Left lung (tissue), 10 donors: ENCODE measurements around the gene ECI1. TPM values are rescaled to one million over a fixed set of nuclear protein-coding genes. Genes with fewer than 3 reads are reported as not detected.

ENCODE experiments used
- ATAC-seq: fragments of 200-7000 bp; cut with Tn5 transposase; one replicate; pipeline ENCODE4 v1.9.1; 2020; ENCODE audit warnings: moderate library complexity
- DNase-seq, 4 donors: peaks; one replicate each; pipeline ENCODE4 v3.0.0-alpha.2; 2013 to 2020
- H3K27ac ChIP-seq, 2 donors: fragments of 200-600 bp; sonication (generic) in 1 of 2; one replicate each; pipeline versions ENCODE4 v1.5.0 to v1.8.0; 2020 to 2021
- H3K27me3 ChIP-seq, 2 donors: fragments of 200-600 bp; sonication (generic) in 1 of 2; one replicate each; pipeline versions ENCODE4 v1.5.0 to v1.8.0; 2020 to 2021
- H3K36me3 ChIP-seq, 2 donors: fragments of 200-600 bp; sonication (generic) in 1 of 2; one replicate each; pipeline versions ENCODE4 v1.5.0 to v1.8.0; 2020 to 2021
- H3K4me1 ChIP-seq, 2 donors: fragments of 200-600 bp; one replicate each; pipeline ENCODE4 v1.8.0; 2021
- H3K4me3 ChIP-seq, 2 donors: fragments of 200-600 bp; sonication (generic) in 1 of 2; one replicate each; pipeline versions ENCODE4 v1.5.0 to v1.8.0; 2020 to 2021; ENCODE audit warnings: mild to moderate bottlenecking in 1 of 2
- H3K9me3 ChIP-seq, 2 donors: fragments of 200-600 bp; sonication (generic) in 1 of 2; one replicate each; pipeline versions ENCODE4 v1.5.0 to v1.8.0; 2020 to 2021
- intact Hi-C, 2 donors: fragments of 100-400 bp; cut with DNase I; formaldehyde crosslinking; loops; one replicate each; pipeline versions ENCODE4 v1.11.2 to v1.14.2; 2022
- polyA plus RNA-seq, 6 donors: library from polyadenylated mRNA; unstranded; fragments of 120-200 nt; gene quantifications; one replicate each; pipeline ENCODE4 v1.2.1, GENCODE V29; 2013; ENCODE audit not compliant: insufficient read length in 6 of 6
- total RNA-seq, 2 donors: library from RNA; stranded (reverse); fragmentation: NEBNext Ultra II Directional; extraction: Animal tissue kit (Norgen Biotek cat#: 25700); gene quantifications; one replicate each; pipeline ENCODE4 v1.2.1, GENCODE V29; 2021
- TF ChIP-seq, protein P1 (sequence below), 2 donors: fragments of 200-600 bp; sonication (generic) in 1 of 2; IDR thresholded peaks; one replicate each; pipeline versions ENCODE4 v1.5.0 to v1.8.0; 2021; ENCODE audit warnings: antibody characterized with exemption in 2 of 2
- donor health status: DM: no; HTN: yes; CAD: no.
- donor health status: DM: no; HTN: no; CAD: no.

ECI1 gene
- total and polyA plus RNA-seq, 8 donors, result 41.8 to 63.5 (median 51.2) TPM

DNA sequence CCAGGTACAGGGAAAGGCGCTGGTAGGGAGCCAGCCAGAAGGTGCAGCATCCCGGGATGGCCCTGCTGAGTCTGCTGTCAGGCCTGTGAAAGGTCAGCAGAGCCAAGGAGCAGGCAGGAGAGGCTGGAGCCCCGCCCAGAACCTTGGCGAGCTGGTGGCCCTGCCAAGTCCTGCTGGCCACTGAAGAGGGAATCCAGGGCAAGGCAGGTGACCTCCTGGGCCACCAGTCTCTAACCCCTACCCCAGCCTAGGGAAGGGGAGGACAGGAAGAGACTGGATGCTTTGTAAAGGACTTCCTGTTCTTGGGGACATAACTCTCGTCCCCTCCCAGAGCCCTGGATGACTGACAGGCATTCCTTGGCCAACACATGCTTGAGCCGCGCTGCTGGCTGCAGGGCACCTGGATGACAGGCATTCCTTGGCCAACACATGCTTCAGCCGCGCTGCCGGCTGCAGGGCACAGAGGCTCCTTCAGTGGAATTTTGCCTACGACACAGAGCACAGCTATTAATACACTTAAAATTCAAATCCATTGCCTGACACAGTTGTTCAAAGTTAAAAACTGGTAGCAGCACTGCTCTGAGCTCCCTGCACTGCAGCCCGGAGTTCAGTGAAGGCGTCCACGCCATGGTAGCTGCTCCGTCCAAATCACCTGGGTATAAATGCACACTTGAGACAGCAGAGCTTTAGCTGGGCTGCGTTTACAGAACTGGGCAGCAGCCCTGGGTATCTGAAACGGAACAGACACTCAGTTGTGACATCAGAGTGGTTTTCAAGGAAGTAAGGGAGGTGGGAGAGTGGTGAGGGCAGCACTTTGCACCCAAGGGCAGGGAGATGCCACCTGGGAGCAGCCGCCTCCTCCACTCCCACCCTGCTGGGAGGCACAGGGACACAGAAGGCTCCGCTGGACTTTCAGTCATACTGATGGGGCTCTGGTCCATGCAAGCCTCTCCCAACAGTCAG is 38.7 kb downstream of the ECI1 start:
- intact Hi-C loops, result no loop called here
- H3K27ac ChIP-seq, result peak overlapping the region; percentile 8 to 68
- no peaks in the 10 kb centered on the region for H3K27me3 ChIP-seq
- DNase-seq (peak in 2 of 4 donors; percentile 59 to 82), ATAC-seq (peak; percentile 32)
- H3K4me1 ChIP-seq, result peaks cover 21 to 41% of the 10 kb centered on the region in 2 donors
- H3K4me3 ChIP-seq, result peak overlapping the region in 1 of 2 donors; percentile 87
- TF ChIP-seq, protein P1, sequence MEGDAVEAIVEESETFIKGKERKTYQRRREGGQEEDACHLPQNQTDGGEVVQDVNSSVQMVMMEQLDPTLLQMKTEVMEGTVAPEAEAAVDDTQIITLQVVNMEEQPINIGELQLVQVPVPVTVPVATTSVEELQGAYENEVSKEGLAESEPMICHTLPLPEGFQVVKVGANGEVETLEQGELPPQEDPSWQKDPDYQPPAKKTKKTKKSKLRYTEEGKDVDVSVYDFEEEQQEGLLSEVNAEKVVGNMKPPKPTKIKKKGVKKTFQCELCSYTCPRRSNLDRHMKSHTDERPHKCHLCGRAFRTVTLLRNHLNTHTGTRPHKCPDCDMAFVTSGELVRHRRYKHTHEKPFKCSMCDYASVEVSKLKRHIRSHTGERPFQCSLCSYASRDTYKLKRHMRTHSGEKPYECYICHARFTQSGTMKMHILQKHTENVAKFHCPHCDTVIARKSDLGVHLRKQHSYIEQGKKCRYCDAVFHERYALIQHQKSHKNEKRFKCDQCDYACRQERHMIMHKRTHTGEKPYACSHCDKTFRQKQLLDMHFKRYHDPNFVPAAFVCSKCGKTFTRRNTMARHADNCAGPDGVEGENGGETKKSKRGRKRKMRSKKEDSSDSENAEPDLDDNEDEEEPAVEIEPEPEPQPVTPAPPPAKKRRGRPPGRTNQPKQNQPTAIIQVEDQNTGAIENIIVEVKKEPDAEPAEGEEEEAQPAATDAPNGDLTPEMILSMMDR (IDR thresholded peaks at IDR 0.05), result no peak
- peaks cover 0 to 48% of the 10 kb centered on the region in 2 donors for H3K36me3 ChIP-seq
- H3K9me3 ChIP-seq, result no peaks in the 10 kb centered on the region

DNA sequence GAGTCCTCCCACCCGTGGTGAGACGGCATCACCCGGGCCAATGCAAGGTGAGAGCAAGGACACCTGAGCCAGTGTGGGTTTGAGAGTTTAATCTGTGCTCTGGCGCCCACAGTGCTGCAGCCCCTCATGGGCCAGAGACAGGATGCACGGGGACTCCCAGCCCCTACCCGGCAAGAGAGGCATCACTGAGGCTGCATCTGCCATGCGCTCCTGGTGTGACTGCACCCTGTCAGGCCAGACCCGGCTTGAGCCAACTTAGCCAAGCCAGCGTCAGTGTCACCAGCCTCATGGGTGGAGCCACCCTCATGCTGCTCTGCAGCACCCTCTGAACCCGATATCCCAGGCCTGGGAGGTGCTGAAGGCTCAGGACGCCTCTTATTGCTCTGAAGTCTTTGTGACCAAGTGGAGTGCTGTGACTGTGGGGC is 39.5 kb downstream of the ECI1 start:
- Histone ChIP-seq H3K9me3 (no peaks in the 10 kb centered on the region), H3K4me3 (no peak overlapping the region), H3K27ac (peak overlapping the region; percentile 8 to 68), H3K4me1 (peaks cover 21 to 47% of the 10 kb centered on the region in 2 donors), H3K36me3 (peaks cover 0 to 55% of the 10 kb centered on the region in 2 donors), H3K27me3 (no peaks in the 10 kb centered on the region)
- TF ChIP-seq, protein P1 (IDR thresholded peaks at IDR 0.05), result no peak
- DNase-seq (no peak), ATAC-seq (no peak)
- intact Hi-C loops, result no loop called here

DNA sequence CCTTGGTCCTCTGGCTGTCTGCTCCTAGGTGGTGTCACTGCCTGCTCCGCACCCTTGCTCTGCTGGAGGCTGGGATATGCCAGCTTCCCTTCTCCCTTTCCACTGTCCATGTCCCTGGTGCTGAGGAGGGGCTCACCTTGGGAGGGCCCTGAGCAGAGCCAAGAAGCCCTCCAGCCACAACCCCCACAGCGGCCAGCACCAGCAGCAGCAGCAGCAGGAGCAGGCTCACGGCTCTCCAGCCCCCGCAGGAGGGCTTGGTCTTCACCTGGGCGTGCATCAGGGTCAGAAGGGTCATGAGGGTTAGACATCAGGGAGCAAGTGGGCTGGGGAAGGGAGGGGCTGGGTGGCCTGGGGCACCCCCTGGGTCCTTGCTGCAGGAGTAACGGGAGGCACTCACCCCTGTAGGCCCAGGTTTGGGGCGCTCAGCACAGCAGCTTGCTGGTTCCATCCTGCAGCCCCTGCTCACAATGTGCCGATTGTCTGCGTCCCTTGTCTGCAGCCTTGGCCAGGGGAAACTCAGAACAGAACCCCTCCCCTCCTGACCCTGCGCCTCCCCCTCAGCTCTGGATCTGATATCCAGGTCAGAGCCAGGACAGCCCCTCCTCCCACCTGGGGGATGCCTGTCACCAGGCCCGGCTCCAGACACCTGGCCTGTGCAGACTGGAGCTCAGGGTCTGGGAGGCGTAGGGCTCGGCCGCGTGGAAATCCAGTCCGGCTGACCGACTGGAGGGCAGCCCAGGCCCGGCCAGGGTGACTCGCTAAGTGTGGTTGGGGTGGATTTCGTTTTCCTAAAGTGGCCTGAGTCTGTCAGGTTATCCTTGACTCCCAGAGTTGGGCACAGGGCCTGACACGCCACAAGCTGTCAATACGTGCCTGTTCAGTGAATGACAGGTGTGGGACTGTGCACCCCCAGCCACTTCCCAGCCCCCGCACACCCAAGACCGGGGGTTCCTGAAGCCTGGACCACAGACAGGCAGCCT is 40.7 kb downstream of the ECI1 start, which contains the start of gene BRICD5:
Gene BRICD5, minus strand, starts transcription at position 478 of the 980 bp plus-strand sequence. Its CDS starts 30 bp downstream, at position 448.
- H3K4me1 ChIP-seq, result peaks cover 29 to 53% of the 10 kb centered on the region in 2 donors
- intact Hi-C loops, result no loop called here
- H3K27me3 ChIP-seq, result no peaks in the 10 kb centered on the region
- H3K27ac ChIP-seq, result no peak within 1 kb of the TSS
- H3K36me3 ChIP-seq, result peaks cover 0 to 58% of the 10 kb centered on the region in 2 donors
- TF ChIP-seq, protein P1 (IDR thresholded peaks at IDR 0.05), result no peak
- ATAC-seq (no peak), DNase-seq (no peak)
- no peaks in the 10 kb centered on the region for H3K9me3 ChIP-seq
- H3K4me3 ChIP-seq, result no peak within 1 kb of the TSS

DNA sequence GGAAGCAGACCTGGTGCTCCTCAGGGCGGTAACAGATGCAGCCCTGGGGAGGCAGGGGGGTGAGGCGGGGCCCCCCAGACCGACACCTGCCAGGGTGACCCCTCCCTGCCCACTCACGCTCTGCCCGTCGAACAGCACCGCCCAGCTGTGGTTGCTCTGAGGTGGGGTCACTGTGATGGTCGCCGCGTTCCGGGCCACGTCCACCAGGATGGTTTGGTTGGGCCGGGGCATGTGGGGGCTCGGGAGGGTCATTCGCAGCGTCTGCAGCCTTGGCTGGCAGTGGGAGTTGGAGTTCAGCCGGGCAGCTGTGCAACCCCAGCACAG is 41.4 kb downstream of the ECI1 start:
- intact Hi-C loops, result no loop called here
- Histone ChIP-seq H3K27me3 (no peaks in the 10 kb centered on the region), H3K36me3 (peaks cover 0 to 58% of the 10 kb centered on the region in 2 donors), H3K4me3 (no peak overlapping the region), H3K9me3 (no peaks in the 10 kb centered on the region), H3K4me1 (peaks cover 29 to 52% of the 10 kb centered on the region in 2 donors), H3K27ac (no peak overlapping the region)
- ATAC-seq (no peak), DNase-seq (no peak)
- TF ChIP-seq, protein P1 (IDR thresholded peaks at IDR 0.05), result no peak
